CD14-positive monocyte (primary cell): ENCODE results near the gene CSH2. TPM values are rescaled to one million over a fixed set of nuclear protein-coding genes. Genes with fewer than 3 reads are reported as not detected.
"Not testable (repeated sequence)": the region's sequence is repeated elsewhere in the genome, so short reads cannot be mapped to it uniquely, and the experiment has no call there.

Source experiments
- DNase-seq, 3 donors: peaks; one replicate each; pipeline ENCODE4 v3.0.0-alpha.2; 2011 to 2022
- H2AFZ ChIP-seq: 2 replicates; pipeline ENCODE4 v1.6.0; 2012; ENCODE audit warnings: mild to moderate bottlenecking, low read depth, low read length, inconsistent platforms; ENCODE audit not compliant: insufficient read depth, poor library complexity, severe bottlenecking
- H3K27ac ChIP-seq, 2 donors: 1 replicate in 1 of 2; 2 replicates in 1 of 2; pipeline ENCODE4 v1.5.1; 2012 to 2013; ENCODE audit warnings: low read length in 2 of 2, control low read depth in 1 of 2, inconsistent platforms in 1 of 2, low read depth in 1 of 2, mild to moderate bottlenecking in 1 of 2
- H3K27me3 ChIP-seq, 2 donors: one replicate each; pipeline versions ENCODE4 v1.6.0 to v1.6.1; 2011 to 2013; ENCODE audit warnings: low read length in 2 of 2; ENCODE audit not compliant: control insufficient read depth in 2 of 2, insufficient read depth in 2 of 2
- H3K36me3 ChIP-seq, 2 donors: replicated peaks in 1 of 2; 1 replicate in 1 of 2; 2 replicates in 1 of 2; pipeline versions ENCODE4 v1.5.1 to v1.6.1; 2012 to 2013; ENCODE audit warnings: low read length in 2 of 2, control low read depth in 1 of 2, inconsistent platforms in 1 of 2, mild to moderate bottlenecking in 1 of 2; ENCODE audit not compliant: insufficient read depth in 2 of 2, control insufficient read depth in 1 of 2
- H3K4me1 ChIP-seq, 2 donors: 1 replicate in 1 of 2; 2 replicates in 1 of 2; pipeline versions ENCODE4 v1.5.1 to v1.6.1; 2012 to 2013; ENCODE audit warnings: low read length in 2 of 2, control low read depth in 1 of 2, inconsistent platforms in 1 of 2, mild to moderate bottlenecking in 1 of 2, moderate library complexity in 1 of 2; ENCODE audit not compliant: insufficient read depth in 2 of 2, control insufficient read depth in 1 of 2
- H3K4me2 ChIP-seq: replicated peaks from 2 replicates; pipeline ENCODE3; 2012; ENCODE audit warnings: low read length, moderate library complexity, mild to moderate bottlenecking; ENCODE audit not compliant: poor library complexity, severe bottlenecking; ENCODE audit errors: extremely low read depth
- H3K4me3 ChIP-seq, 3 experiments: fragments of 200-600 bp in 1 of 3; sonication (generic) in 1 of 3; replicated peaks in 1 of 3; 1 replicate in 2 of 3; 2 replicates in 1 of 3; pipeline ENCODE4 v1.5.1; 2011 to 2013; ENCODE audit warnings: low read length in 3 of 3, mild to moderate bottlenecking in 3 of 3, control low read depth in 2 of 3, low read depth in 2 of 3, inconsistent platforms in 1 of 3, moderate library complexity in 1 of 3
- H3K79me2 ChIP-seq: 2 replicates; pipeline ENCODE4 v1.6.0; 2012; ENCODE audit warnings: mild to moderate bottlenecking, control low read depth, inconsistent platforms, low read length, moderate library complexity; ENCODE audit not compliant: insufficient read depth
- H3K9ac ChIP-seq: 2 replicates; pipeline ENCODE4 v1.6.0; 2017; ENCODE audit warnings: low read length, mild to moderate bottlenecking; ENCODE audit not compliant: insufficient read depth, poor library complexity, severe bottlenecking
- H3K9me3 ChIP-seq, 2 donors: replicated peaks in 1 of 2; 1 replicate in 1 of 2; 2 replicates in 1 of 2; pipeline versions ENCODE4 v1.5.1 to v1.6.1; 2012 to 2013; ENCODE audit warnings: low read length in 2 of 2, control low read depth in 1 of 2; ENCODE audit not compliant: control insufficient read depth in 1 of 2, insufficient read depth in 1 of 2
- H4K20me1 ChIP-seq: 2 replicates; pipeline ENCODE4 v1.6.0; 2012; ENCODE audit warnings: mild to moderate bottlenecking, low read length, control low read depth, moderate library complexity; ENCODE audit not compliant: insufficient read depth
- H3K27ac Mint-ChIP-seq, 7 donors: one replicate each; pipeline ENCODE4 v1.8.0; 2020; ENCODE audit warnings: mild to moderate bottlenecking in 7 of 7, mixed read lengths in 7 of 7, moderate library complexity in 6 of 7, inconsistent platforms in 2 of 7
- H3K27me3 Mint-ChIP-seq, 3 donors: one replicate each; pipeline ENCODE4 v1.8.0; 2021 to 2022; ENCODE audit warnings: low read depth in 3 of 3, mild to moderate bottlenecking in 3 of 3, mixed read lengths in 3 of 3, moderate library complexity in 3 of 3, inconsistent platforms in 1 of 3
- H3K36me3 Mint-ChIP-seq, 2 donors: one replicate each; pipeline ENCODE4 v1.8.0; 2020; ENCODE audit warnings: mixed read lengths in 2 of 2, inconsistent platforms in 1 of 2, mild to moderate bottlenecking in 1 of 2
- H3K4me1 Mint-ChIP-seq: one replicate; pipeline ENCODE4 v1.8.0; 2020; ENCODE audit warnings: mild to moderate bottlenecking, mixed read lengths
- H3K4me3 Mint-ChIP-seq, 2 donors: one replicate each; pipeline ENCODE4 v1.8.0; 2020; ENCODE audit warnings: mild to moderate bottlenecking in 2 of 2, mixed read lengths in 2 of 2, moderate library complexity in 1 of 2
- H3K9me3 Mint-ChIP-seq, 7 donors: one replicate each; pipeline ENCODE4 v1.8.0; 2020 to 2022; ENCODE audit warnings: mixed read lengths in 7 of 7, mild to moderate bottlenecking in 6 of 7, moderate library complexity in 6 of 7, inconsistent platforms in 2 of 7
- WGBS: methylation state at CpG from one replicate; pipeline ENCODE4 v1.1.5; 2013; ENCODE audit warnings: missing lambda C conversion rate; ENCODE audit not compliant: insufficient coverage; 5-methylcytosine and 5-hydroxymethylcytosine counted together
- intact Hi-C, 2 donors: fragments of 100-400 bp; cut with micrococcal nuclease; formaldehyde crosslinking; loops; one replicate each; pipeline versions ENCODE4 v1.15.0 to v1.15.1; 2023
- polyA plus RNA-seq, 3 donors: library from polyadenylated mRNA; depleted of rRNA in 1 of 3; unstranded in 2 of 3; stranded (reverse) in 1 of 3; fragments of 300-500 nt in 2 of 3; fragments of >200 nt in 1 of 3; fragmentation: Illumina TruSeq in 2 of 3; gene quantifications; 1 replicate in 2 of 3; 2 replicates in 1 of 3; pipeline ENCODE4 v1.2.3, GENCODE V29; 2012 to 2021
- TF ChIP-seq, protein P1 (sequence below): fragments of 200-600 bp; IDR thresholded peaks from one replicate; pipeline ENCODE4 v1.8.0; 2022; ENCODE audit warnings: antibody characterized with exemption, mild to moderate bottlenecking

The CSH2 gene
- polyA plus RNA-seq, 3 donors = not detected

DNA sequence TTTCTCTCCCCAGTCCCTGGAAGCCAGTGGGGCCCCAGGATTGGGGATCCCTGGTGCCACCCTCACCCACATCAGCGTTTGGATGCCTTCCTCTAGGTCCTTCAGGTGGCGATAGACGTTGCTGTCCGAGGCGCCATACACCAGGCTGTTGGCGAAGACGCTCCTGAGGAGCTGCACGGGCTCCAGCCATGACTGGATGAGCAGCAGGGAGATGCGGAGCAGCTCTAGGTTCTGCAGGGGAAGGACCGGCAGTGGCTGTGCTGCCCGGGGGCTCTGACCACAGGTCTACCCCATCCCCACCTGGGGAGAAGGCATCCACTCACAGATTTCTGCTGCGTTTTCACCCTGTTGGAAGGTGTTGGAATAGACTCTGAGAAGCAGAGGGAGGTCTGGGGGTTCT lies 7.2 kb upstream of the CSH2 start:
- no peak for DNase-seq
- Histone ChIP-seq H3K27ac (no peak overlapping the region), H3K4me1 (no peaks in the 10 kb centered on the region), H3K9ac (no peak overlapping the region), H3K4me3 (no peak overlapping the region), H3K4me2 (no peak overlapping the region), H3K79me2 (no peaks in the 10 kb centered on the region), H3K27me3 (no peaks in the 10 kb centered on the region), H3K36me3 (no peaks in the 10 kb centered on the region), H4K20me1 (no peaks in the 10 kb centered on the region), H3K9me3 (no peaks in the 10 kb centered on the region), H2AFZ (no peak overlapping the region)
- WGBS = 90% methylated on average over 8 of the region's 12 CpGs
- Mint-ChIP-seq H3K4me1 (no peaks in the 10 kb centered on the region), H3K27ac (no peak overlapping the region), H3K4me3 (no peak overlapping the region), H3K27me3 (peaks cover 5 to 17% (median 14%) of the 10 kb centered on the region in 3 donors), H3K9me3 (no peaks in the 10 kb centered on the region), H3K36me3 (no peaks in the 10 kb centered on the region)
- TF ChIP-seq, protein P1, sequence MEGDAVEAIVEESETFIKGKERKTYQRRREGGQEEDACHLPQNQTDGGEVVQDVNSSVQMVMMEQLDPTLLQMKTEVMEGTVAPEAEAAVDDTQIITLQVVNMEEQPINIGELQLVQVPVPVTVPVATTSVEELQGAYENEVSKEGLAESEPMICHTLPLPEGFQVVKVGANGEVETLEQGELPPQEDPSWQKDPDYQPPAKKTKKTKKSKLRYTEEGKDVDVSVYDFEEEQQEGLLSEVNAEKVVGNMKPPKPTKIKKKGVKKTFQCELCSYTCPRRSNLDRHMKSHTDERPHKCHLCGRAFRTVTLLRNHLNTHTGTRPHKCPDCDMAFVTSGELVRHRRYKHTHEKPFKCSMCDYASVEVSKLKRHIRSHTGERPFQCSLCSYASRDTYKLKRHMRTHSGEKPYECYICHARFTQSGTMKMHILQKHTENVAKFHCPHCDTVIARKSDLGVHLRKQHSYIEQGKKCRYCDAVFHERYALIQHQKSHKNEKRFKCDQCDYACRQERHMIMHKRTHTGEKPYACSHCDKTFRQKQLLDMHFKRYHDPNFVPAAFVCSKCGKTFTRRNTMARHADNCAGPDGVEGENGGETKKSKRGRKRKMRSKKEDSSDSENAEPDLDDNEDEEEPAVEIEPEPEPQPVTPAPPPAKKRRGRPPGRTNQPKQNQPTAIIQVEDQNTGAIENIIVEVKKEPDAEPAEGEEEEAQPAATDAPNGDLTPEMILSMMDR = no peak
- intact Hi-C loops = no loop called here

DNA sequence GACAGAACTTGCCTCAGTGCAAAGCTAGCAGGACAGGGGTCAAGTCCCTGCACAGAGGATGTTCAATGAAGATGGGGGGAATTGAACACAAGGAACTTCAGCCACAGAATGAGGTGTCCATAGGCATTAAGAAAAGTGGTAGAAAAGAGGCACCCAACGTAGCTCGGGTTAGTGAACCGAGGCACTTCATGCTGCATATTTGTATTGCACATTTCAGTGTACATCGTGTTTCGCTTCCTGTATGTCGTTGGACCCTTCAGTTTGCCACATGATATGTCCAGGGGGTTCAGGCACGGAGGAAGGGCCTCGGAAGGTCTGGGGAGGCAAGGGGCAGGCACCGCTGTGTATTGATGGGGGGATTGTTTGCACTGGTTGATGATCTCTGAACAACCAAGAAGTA lies 4.9 kb upstream of the CSH2 start:
- H3K4me2 ChIP-seq, intact Hi-C loops, H3K4me3 Mint-ChIP-seq: not testable (repeated sequence)

DNA sequence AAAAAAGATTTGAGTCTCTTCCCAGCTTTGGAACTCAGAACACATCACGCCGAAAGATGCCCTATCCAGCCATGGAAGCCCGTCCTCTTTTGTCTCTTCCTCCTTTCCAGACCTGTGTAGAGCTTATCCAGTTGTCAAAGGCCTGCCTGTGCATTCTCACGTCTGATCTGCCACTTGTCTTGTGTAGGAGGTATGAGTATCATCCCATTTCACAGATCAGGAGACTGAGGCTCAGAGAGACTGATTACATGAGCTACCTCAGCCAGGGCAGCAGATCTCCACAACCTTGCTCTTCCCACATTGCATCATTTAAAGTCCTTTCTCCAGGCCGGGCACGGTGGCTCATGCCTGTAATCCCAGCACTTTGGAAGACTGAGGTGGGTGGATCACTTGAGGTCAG lies 1.2 kb upstream of the CSH2 start:
- H3K36me3 ChIP-seq, H3K4me2 ChIP-seq, H3K9me3 ChIP-seq, H3K79me2 ChIP-seq, H2AFZ ChIP-seq, H3K27me3 Mint-ChIP-seq, intact Hi-C loops, H3K9ac ChIP-seq, H3K4me3 ChIP-seq, H3K9me3 Mint-ChIP-seq, H3K4me1 ChIP-seq, H4K20me1 ChIP-seq, H3K36me3 Mint-ChIP-seq, DNase-seq, H3K4me1 Mint-ChIP-seq, H3K27ac ChIP-seq, H3K27me3 ChIP-seq: not testable (repeated sequence)
- Mint-ChIP-seq H3K4me3 (peak overlapping the region in 1 of 2 donors; percentile 31), H3K27ac (peak overlapping the region in 1 of 7 donors; percentile 54)
- no CpG with 5 or more reads among the region's 6 CpGs for WGBS

More for the DNA sequence above, 4.9 kb upstream of the CSH2 start:
- H3K36me3 ChIP-seq, DNase-seq, H3K9ac ChIP-seq, H3K36me3 Mint-ChIP-seq, H3K27ac Mint-ChIP-seq, H3K4me1 ChIP-seq, H3K27me3 ChIP-seq, H3K9me3 ChIP-seq, H3K4me1 Mint-ChIP-seq, H2AFZ ChIP-seq, H4K20me1 ChIP-seq, H3K4me3 ChIP-seq, H3K9me3 Mint-ChIP-seq, H3K27ac ChIP-seq, H3K79me2 ChIP-seq: not testable (repeated sequence)
- 96% methylated on average over 7 of the region's 9 CpGs for WGBS
- peaks cover 7 to 14% (median 7%) of the 10 kb centered on the region in 3 donors for H3K27me3 Mint-ChIP-seq

DNA sequence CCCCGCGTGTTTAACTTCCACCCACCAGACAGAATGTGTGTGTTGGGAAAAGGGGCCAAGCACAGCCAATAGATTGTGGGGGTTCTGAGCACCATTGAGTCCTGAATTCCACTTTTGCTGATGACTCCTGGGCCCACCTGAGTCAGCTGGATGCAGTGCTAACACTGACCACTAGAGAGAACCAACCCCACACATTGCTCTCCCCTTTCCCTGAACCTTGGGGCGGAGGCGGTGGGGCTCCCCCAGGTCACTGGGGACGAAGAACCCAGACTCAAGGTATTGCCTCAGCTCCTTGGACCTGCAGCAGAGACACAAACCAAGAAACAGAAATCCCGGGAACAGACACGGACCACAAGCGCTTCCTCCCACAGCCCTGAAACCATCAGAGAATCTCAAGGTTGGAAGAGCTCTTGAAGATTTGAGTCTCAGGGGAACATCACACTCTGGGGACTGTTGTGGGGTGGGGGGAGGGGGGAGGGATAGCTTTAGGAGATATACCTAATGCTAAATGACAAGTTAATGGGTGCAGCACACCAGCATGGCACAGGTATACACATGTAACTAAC lies 667 bp upstream of the CSH2 start:
- H3K4me3 ChIP-seq, H3K27me3 Mint-ChIP-seq, H3K4me2 ChIP-seq, H2AFZ ChIP-seq, intact Hi-C loops, H3K27ac Mint-ChIP-seq, H3K4me1 Mint-ChIP-seq, H3K27me3 ChIP-seq, H3K4me3 Mint-ChIP-seq, H3K9me3 Mint-ChIP-seq, H3K27ac ChIP-seq, H3K9ac ChIP-seq, H3K9me3 ChIP-seq, H4K20me1 ChIP-seq, H3K79me2 ChIP-seq, H3K36me3 ChIP-seq, H3K36me3 Mint-ChIP-seq, H3K4me1 ChIP-seq, DNase-seq: not testable (repeated sequence)
- WGBS = no CpG with 5 or more reads among the region's 8 CpGs
